SU-DHL-6 (cell line): ENCODE measurements around the gene SPEG.

ENCODE experiments used
- CTCF ChIP-seq: fragments of 200-600 bp; sonication (generic); IDR thresholded peaks from one replicate; pipeline ENCODE4 v1.5.1; 2017; ENCODE audit warnings: antibody characterized with exemption, mild to moderate bottlenecking, low read length, moderate library complexity; ENCODE audit not compliant: insufficient read depth, poor library complexity, severe bottlenecking
- EZH2phosphoT487 ChIP-seq: fragments of 200-600 bp; sonication (generic), shearing (Covaris generic); conservative IDR thresholded peaks from 2 replicates; pipeline ENCODE4 v1.6.1; 2018; ENCODE audit warnings: mild to moderate bottlenecking, antibody characterized with exemption, low read length, moderate library complexity, mixed read lengths

- no peak for TF ChIP-seq CTCF
- TF ChIP-seq EZH2phosphoT487: no peak
Measured at GRCh38 chr2:219448099-219448775, 13.6 kb downstream of the SPEG start.
